Fibroblast of skin of scalp (primary cell): ENCODE measurements around the gene EFNB1.

ENCODE experiments used
- DNase-seq: peaks from one replicate; pipeline ENCODE4 v3.0.0-alpha.2; 2013

The EFNB1 gene

DNA sequence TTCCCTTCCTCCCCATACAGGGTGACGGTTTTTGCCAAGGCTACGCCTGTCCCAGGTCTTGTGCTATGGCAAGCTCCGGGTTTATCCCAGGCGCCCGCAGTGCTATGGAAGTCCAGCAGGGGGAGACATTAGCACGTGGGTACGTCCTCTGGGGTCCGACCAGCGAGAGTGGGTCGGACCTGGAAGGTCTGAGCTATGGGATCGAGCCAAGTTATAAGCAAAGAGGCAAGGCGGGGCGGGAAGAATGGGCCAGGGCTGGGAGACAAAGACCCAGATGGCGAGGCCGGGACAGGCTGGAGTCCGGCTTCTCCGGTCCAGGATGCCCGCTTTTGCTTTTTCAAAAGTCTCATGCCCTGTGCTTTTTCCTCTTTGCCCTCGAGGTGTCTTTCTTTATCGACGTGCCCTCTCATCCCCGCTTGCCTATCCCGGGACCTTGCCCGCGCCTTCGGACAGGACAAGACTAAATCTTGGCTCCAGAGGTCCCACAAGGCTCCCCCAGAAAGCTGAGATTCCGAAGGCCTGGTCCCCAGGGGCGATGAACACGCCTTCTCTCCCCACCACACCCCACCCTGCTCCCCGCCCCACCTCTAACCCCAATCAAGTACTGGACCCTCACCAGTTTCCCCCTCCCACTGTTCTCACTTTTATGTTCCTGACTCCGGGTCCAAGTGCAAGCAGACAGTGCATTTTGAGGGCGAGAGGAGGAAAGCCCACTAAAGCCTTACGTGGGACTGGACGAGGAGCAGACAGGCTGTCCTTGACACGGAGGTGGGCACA is 785 bp upstream of the EFNB1 start:
- peak; percentile 81 for DNase-seq

GRCh38 chrX:68829582-68830418 is 979 bp downstream of the EFNB1 start:
- peak; percentile 20 for DNase-seq

GRCh38 chrX:68830419-68831404 is 1.9 kb downstream of the EFNB1 start:
- no peak for DNase-seq

DNA sequence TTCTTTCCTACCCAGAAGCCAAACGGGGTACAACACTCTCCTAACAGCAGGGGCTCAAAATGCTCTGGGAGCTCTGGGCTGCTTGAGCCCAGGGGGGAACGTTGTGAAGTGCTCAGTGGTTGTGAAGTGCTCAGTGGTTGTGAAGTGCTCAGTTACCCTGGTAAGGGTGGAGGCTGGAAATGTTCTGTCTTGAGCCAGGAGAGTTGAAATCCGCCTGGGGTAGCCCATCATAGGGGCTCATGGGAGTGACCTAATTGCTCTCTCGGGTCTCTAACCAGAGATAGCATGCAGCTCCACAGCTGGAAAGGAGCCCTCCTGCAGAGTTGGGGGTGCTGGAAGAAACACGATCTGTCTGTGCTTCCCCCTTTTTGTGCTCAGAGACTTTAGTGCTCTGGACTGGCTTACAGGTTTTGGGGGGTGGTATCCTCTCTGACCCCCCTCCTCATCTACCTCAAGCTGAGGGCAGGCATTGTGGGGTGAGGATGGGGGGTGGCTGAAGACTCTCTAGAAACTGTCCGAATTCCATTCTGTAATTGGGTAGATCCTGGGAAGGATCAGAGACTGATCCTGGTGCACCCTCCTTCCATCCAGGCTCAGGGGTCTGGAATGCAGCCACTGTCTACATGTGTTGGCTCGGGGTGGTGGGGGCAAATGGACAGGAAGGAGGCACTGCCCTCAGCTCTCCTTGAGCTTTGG is 2.7 kb downstream of the EFNB1 start:
- peak; percentile 6 for DNase-seq

GRCh38 chrX:68832101-68832416 is 3.2 kb downstream of the EFNB1 start:
- DNase-seq, result peak; percentile 71

DNA sequence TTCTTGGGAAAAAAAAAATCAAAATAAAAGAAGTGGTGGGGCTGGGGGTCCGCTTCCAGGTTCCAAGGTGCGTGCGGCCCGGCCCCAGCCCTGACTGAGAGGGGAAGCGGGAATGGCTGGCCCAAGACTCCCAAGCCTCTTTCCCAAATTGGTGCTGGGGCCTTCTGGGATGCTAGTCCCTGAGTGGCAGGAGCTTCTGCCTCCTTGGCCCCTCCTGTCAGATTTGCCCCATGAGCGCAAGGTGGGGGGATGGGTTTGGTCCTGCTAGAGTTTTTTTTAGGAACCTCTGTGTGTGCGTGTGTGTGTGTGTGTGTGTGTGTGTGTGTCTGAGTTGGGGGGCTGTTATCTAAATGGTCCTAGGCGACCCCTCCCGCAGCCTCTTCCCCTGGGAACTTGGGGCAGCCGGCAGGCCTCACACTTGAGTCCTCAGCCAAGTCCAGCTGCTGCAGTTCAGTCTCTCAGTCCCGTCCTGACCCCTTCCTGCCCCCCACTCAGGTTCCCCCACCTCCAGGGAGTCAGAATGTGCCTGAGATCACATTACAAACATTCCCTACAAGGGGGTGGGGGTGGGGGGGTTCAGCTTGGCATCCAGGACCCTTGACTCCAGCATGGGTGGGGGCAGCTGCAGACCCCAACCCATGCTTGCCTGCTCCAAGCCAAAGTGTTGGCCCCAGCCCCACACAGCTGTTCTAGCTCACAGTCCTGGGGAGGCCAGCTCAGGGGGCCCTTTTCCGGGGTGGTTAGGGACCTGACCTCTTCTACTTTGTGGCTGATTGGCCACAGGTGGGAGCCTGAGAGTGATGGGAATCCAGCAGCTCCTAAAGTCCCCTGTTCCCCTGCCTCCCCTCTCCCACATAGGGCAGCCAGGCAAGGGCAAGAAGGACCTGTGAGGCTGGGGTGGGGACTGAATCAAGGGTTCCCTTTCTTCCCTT is 4.0 kb downstream of the EFNB1 start:
- DNase-seq, result no peak

DNA sequence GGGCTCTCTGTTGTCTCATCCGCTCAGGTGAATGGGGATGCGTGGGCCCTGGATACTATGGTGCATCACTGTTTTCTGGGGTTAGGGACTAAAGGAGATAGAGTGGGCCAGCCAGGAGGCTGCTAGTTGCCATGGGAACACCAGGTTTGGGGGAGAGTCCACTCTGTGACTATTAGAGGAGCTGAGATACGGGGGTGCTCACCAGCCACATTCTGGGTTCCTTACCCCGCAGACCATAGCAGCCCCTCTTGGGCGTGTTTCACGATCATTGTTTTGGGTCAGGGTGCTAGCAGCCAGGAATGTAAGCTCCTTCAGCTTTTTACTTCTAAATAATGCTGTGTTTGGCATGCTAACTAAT is 4.6 kb downstream of the EFNB1 start:
- DNase-seq, result no peak

GRCh38 chrX:68833855-68834331 is 5.1 kb downstream of the EFNB1 start:
- DNase-seq, result no peak

- no peak for DNase-seq
Measured at GRCh38 chrX:68834371-68835103, 5.7 kb downstream of the EFNB1 start.

DNA sequence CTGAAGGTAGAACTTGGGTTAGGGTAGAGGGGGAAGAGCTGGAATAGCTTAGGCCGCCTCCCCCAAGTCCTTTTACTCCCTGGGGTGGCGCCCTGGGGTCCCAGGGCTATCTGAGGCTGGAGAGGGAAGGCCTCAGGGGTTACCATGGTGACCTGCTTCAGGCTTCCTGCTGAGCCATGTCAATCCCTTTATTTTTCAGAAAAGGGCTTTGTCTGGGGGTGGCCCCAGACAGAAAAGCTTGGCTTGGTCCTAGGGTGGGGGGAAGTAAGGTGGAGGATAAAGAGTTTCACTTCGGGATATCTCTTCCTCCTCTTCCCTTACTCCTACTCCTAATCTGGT is 6.3 kb downstream of the EFNB1 start:
- no peak for DNase-seq

DNA sequence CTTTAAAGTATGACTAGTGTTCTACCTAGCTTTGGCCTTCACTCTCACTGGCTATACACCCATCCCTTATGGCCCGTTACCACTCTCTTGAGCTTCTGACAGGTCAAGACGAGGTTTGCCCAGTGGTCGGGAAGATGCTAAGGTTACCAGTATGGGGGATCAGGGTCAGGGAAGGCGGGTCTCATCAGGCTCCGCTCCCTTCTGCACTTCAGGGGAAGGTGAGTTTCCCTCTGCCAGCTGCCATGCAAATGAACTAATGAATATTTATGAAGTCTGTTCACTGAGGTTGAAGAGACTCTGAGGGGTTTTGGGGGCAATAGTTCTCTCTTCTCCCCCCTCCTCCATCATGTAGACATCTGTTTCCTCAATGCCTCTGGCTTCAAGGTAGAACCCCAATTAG is 6.6 kb downstream of the EFNB1 start:
- no peak for DNase-seq

GRCh38 chrX:68837119-68837518 is 8.3 kb downstream of the EFNB1 start:
- no peak for DNase-seq

GRCh38 chrX:68838571-68838910 is 9.7 kb downstream of the EFNB1 start:
- DNase-seq, result no peak

GRCh38 chrX:68839771-68840170 is 10.9 kb downstream of the EFNB1 start:
- no peak for DNase-seq

DNA sequence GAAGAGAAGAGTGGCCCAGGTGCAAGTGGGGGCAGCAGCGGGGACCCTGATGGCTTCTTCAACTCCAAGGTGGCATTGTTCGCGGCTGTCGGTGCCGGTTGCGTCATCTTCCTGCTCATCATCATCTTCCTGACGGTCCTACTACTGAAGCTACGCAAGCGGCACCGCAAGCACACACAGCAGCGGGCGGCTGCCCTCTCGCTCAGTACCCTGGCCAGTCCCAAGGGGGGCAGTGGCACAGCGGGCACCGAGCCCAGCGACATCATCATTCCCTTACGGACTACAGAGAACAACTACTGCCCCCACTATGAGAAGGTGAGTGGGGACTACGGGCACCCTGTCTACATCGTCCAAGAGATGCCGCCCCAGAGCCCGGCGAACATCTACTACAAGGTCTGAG is 11.4 kb downstream of the EFNB1 start:
- DNase-seq, result no peak

DNA sequence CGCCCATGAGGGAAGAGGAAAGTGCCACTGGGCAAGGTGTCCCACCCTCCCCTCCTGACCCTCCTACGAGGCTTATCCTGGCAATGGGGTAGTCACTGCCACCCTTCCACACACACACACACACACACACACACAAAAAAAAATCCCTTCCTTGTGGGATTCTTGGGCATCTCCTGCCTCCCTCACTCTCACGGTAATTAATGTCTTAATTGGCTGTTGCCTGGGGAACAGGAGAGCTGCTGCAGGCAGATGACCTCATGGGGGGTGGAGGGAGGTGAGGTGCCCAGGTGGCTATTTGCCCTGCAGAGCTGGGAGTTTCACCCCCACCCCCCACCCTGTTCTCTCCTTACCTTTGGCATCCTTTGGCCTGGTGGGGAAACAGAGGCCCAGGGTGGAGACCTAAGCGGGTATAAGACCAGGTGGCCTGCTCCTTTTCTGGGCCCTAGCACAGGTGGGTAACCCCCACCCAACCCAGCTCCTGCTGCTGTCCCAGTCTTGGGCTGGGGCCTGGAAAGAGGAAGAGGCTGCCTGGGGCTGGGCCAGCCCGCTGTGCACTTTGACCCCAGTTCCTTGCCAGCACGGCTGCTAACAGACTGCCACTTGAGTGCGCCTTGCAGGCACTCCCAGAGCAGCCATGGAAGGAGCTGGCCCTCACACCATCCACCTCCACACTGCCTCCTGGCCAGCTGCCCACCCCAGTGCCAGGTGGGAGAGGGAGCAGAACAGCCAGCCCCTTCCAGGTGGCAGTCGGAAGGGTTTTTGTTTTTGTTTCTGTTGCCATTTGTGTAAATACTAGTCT is 12.6 kb downstream of the EFNB1 start:
- no peak for DNase-seq

GRCh38 chrX:68842351-68842750 is 13.5 kb downstream of the EFNB1 start:
- no peak for DNase-seq

- DNase-seq, result peak; percentile 84
Measured at GRCh38 chrX:68842781-68843581, 14.2 kb downstream of the EFNB1 start.

DNA sequence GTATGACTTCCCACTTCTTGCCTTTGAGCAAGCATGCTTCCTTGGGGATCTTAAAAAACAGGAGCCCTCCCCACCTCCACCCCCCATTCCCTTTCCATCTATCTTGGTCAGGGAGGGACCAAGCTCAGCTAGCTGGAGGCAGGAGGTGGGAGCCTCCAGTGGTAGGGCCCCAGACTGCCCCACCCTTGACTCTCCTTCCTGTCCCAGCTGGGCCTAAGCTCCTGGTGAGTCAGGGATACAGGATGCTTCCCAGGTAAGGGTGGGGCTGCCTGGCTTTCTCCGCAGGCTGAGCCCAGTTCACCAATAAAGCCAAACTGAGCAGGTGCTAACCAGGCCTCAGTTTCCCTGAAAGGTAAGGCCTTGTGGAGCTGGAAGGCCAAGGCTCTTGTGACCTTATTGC is 15.2 kb downstream of the EFNB1 start:
- DNase-seq, result no peak
